Right lobe of liver (tissue), 6 donors: ENCODE data around the gene NCR2. TPM values are rescaled to one million over a fixed set of nuclear protein-coding genes. Genes with fewer than 3 reads are reported as not detected.
"Not testable (repeated sequence)": the region's sequence is repeated elsewhere in the genome, so short reads cannot be mapped to it uniquely, and the experiment has no call there.

Experiments
- ATAC-seq, 4 donors: fragments of 200-7000 bp; cut with Tn5 transposase; one replicate each; pipeline ENCODE4 v1.9.1; 2020; ENCODE audit warnings: mild to moderate bottlenecking in 4 of 4, moderate library complexity in 4 of 4
- DNase-seq, 3 donors: peaks; one replicate each; pipeline ENCODE4 v3.0.0-alpha.2; 2020
- H3K27ac ChIP-seq, 3 donors: fragments of 200-600 bp; one replicate each; pipeline ENCODE4 v1.8.0; 2022
- H3K27me3 ChIP-seq, 2 donors: fragments of 200-600 bp; one replicate each; pipeline ENCODE4 v1.8.0; 2022
- H3K36me3 ChIP-seq, 4 donors: fragments of 200-600 bp; sonication (generic) in 1 of 4; one replicate each; pipeline versions ENCODE4 v1.5.1 to v1.8.0; 2017 to 2022; ENCODE audit warnings: control low read depth in 1 of 4
- H3K4me1 ChIP-seq, 4 donors: fragments of 200-600 bp; sonication (generic) in 1 of 4; one replicate each; pipeline versions ENCODE4 v1.5.1 to v1.8.0; 2017 to 2022; ENCODE audit warnings: control low read depth in 1 of 4
- H3K4me3 ChIP-seq, 3 donors: fragments of 200-600 bp; one replicate each; pipeline ENCODE4 v1.8.0; 2022
- H3K9me3 ChIP-seq, 4 donors: fragments of 200-600 bp; sonication (generic) in 1 of 4; one replicate each; pipeline versions ENCODE4 v1.5.1 to v1.8.0; 2017 to 2022; ENCODE audit warnings: control low read depth in 1 of 4
- CTCF ChIP-seq, 4 donors: fragments of 200-600 bp in 3 of 4; fragments of 450-650 bp in 1 of 4; IDR thresholded peaks; one replicate each; pipeline versions ENCODE4 v1.5.1 to v1.8.0; 2016 to 2022; ENCODE audit warnings: antibody characterized with exemption in 4 of 4, mild to moderate bottlenecking in 2 of 4
- POLR2A ChIP-seq: fragments of 450-650 bp; IDR thresholded peaks from one replicate; pipeline ENCODE4 v1.6.1; 2017; ENCODE audit warnings: antibody characterized with exemption, mild to moderate bottlenecking
- WGBS: methylation state at CpG from one replicate; pipeline ENCODE4 v1.1.6; 2018; ENCODE audit warnings: low coverage, low lambda C conversion rate; ENCODE audit not compliant: insufficient coverage; ENCODE audit errors: missing lambda C conversion rate; 5-methylcytosine and 5-hydroxymethylcytosine counted together
- intact Hi-C, 2 donors: fragments of 100-400 bp; cut with DNase I; formaldehyde crosslinking; loops; one replicate each; pipeline versions ENCODE4 v1.11.2 to v1.14.1; 2022
- total RNA-seq, 6 experiments: library from RNA; depleted of rRNA in 2 of 6; stranded (reverse); fragments of >200 nt in 2 of 6; fragmentation: NEBNext Ultra II Directional in 3 of 6; extraction: Animal tissue kit (Norgen Biotek cat#: 25700) in 3 of 6; gene quantifications; one replicate each; pipeline versions ENCODE4 v1.1.0 to v1.2.4, GENCODE V29; 2016 to 2023
- donor health status: DM: no; HTN: yes; CAD: no.
- donor health status: DM: no; HTN: no; CAD: no.
- donor health status: DM: no; HTN: no; CAD: no.
- donor health status: DM: no; HTN: yes; CAD: no.
- donor health status: DM: no; HTN: yes; CAD: no.

The NCR2 gene
- total RNA-seq, 6 experiments from 2014 or later = not detected

DNA sequence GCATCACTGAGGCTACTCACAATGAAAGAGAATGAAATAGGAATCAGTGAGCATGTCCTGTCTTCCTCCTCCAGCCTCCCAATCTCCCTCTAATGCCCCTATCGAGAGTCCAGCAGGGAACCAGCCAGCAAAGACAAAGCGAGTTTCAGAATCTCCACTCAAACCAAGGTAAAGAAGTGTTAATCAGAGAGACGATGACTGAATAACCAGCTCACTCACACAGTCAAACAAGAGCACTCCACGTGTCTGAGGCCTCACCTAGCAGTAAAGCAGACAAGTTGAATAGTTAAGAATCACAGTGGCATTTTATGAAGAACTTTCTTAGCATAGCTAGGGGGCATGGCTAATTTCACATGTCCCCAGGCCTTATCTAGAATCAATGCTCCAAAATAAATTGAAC, 45.6 kb upstream of the NCR2 start:
- H3K27me3 ChIP-seq = no peaks in the 10 kb centered on the region
- 78% methylated on average over 4 of the region's 4 CpGs for WGBS
- no peak overlapping the region for H3K27ac ChIP-seq
- intact Hi-C loops = no loop called here
- no peak for DNase-seq
- H3K4me1 ChIP-seq = no peaks in the 10 kb centered on the region
- H3K36me3 ChIP-seq = no peaks in the 10 kb centered on the region
- no peaks in the 10 kb centered on the region for H3K9me3 ChIP-seq
- no peak for TF ChIP-seq POLR2A
- no peak for TF ChIP-seq CTCF (IDR thresholded peaks at IDR 0.05)
- no peak for ATAC-seq
- H3K4me3 ChIP-seq = no peak overlapping the region

DNA sequence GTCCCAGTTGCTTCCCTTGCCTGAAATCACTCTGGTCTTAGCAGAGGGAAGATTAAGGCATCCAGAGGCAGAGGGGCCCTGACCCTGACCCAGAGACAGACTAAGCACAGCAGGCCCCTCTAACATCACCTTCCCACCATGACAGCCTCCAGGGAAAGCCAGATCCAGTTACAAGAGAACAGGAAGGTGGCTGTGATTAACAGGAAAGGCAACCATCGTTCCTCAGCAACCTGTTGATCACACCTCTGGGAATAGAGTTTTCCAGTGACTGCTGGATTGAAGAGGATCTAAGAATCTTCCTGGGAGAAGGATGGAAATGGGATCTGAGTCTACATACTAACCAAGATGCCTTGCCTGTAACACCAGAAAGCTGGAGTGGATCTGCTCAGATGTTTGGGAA, 43.7 kb upstream of the NCR2 start:
- no peaks in the 10 kb centered on the region for H3K27me3 ChIP-seq
- WGBS = 40% methylated on average over 1 of the region's 1 CpG
- no peaks in the 10 kb centered on the region for H3K4me1 ChIP-seq
- no peak overlapping the region for H3K4me3 ChIP-seq
- H3K36me3 ChIP-seq = no peaks in the 10 kb centered on the region
- ATAC-seq (no peak), DNase-seq (no peak)
- intact Hi-C loops = no loop called here
- TF ChIP-seq CTCF (IDR thresholded peaks at IDR 0.05) (no peak), POLR2A (no peak)
- H3K9me3 ChIP-seq = no peaks in the 10 kb centered on the region
- no peak overlapping the region for H3K27ac ChIP-seq

DNA sequence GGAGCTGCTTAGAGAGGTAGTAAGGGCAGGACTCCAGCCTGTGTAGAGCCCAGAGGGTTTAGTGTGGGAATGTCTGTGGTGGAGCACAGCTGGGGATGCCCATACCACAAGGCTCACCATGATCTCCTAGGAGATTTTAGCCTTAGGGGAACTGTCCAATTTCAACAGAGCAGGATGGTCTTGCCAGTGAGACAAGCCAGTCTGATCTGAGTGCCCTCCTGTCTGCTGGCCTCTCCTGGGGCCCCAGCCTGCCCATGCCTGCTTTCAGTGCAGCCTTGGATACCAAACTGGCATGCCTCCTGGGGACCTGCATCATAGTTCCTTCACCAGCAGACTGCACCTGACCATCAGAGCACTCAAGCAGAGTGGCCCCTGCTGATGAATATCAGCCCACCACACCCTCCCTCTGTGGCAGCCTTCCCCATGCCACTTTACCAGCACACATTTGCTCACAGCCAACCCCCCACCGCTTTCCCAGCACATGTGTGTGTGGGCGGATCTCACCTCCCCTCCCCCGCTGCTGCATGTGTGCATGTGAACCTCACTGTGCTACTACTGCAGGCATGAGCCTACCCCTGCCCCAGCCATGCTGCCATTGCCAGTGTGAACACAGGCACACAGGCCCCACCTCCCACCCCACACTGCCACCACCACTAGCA, 41.1 kb upstream of the NCR2 start:
- no peak for DNase-seq
- peak in 1 of 4 donors; percentile 18 for ATAC-seq

DNA sequence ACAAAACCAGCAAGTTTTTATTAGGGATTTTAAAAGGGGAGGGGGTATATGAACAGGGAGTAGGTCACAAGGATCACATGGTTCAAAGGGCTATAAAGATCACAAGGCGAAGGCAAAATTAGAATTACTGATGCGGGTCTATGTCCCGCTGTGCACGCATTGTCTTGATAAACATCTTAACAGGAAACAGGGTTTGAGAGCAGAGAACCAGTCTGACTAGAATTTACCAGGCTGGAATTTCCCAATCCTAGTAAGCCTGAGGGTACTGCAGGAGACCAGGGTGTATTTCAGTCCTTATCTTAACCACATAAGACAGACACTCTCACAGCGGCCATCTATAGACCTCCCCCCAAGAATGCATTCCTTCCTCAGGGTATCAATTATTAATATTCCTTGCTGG, 38.2 kb upstream of the NCR2 start:
- ATAC-seq, H3K36me3 ChIP-seq, H3K4me3 ChIP-seq, DNase-seq, H3K27ac ChIP-seq, H3K9me3 ChIP-seq, intact Hi-C loops, H3K4me1 ChIP-seq, H3K27me3 ChIP-seq: not testable (repeated sequence)
- 74% methylated on average over 4 of the region's 5 CpGs for WGBS

More for the DNA sequence above, 41.1 kb upstream of the NCR2 start:
- Histone ChIP-seq H3K4me1 (no peaks in the 10 kb centered on the region), H3K27me3 (peaks cover 0 to 5% of the 10 kb centered on the region in 2 donors), H3K9me3 (no peaks in the 10 kb centered on the region), H3K36me3 (no peaks in the 10 kb centered on the region), H3K4me3 (no peak overlapping the region), H3K27ac (no peak overlapping the region)
- intact Hi-C loops = no loop called here
- TF ChIP-seq POLR2A (no peak), CTCF (IDR thresholded peaks at IDR 0.05) (no peak)
- WGBS = 90% methylated on average over 3 of the region's 3 CpGs

GRCh38 chr6:41298785-41299502, 36.5 kb upstream of the NCR2 start:
- ATAC-seq (no peak), DNase-seq (no peak)
- peaks cover 0 to 5% of the 10 kb centered on the region in 2 donors for H3K27me3 ChIP-seq
- H3K4me1 ChIP-seq = no peaks in the 10 kb centered on the region
- no peaks in the 10 kb centered on the region for H3K36me3 ChIP-seq
- H3K4me3 ChIP-seq = no peak overlapping the region
- WGBS = 14% methylated on average over 3 of the region's 3 CpGs
- intact Hi-C loops = no loop called here
- no peak for TF ChIP-seq POLR2A
- TF ChIP-seq CTCF (IDR thresholded peaks at IDR 0.05) = no peak
- no peak overlapping the region for H3K27ac ChIP-seq
- H3K9me3 ChIP-seq = no peaks in the 10 kb centered on the region
